GM12878 (cell line): Measurements from ENCODE around the gene KCNQ1. TPM values are rescaled to one million over a fixed set of nuclear protein-coding genes. Genes with fewer than 3 reads are reported as not detected.

Source experiments
- FOXM1 ChIP-seq: IDR thresholded peaks from 2 replicates; pipeline ENCODE4 v1.6.1; 2012; ENCODE audit warnings: low read depth, mild to moderate bottlenecking, inconsistent platforms, low read length, moderate library complexity
- SREBF1 ChIP-seq: IDR thresholded peaks from 2 replicates; pipeline ENCODE4 v1.6.1; 2012; ENCODE audit warnings: mild to moderate bottlenecking, low read length
- ZBTB4 ChIP-seq: fragments of 450-650 bp; formaldehyde crosslinking; IDR thresholded peaks from 2 replicates; pipeline ENCODE4 v1.4.0; 2022; ENCODE audit warnings: mild to moderate bottlenecking, moderate library complexity
- ZNF687 ChIP-seq: fragments of 450-650 bp; IDR thresholded peaks from 2 replicates; pipeline ENCODE4 v1.6.1; 2017; ENCODE audit warnings: mild to moderate bottlenecking, moderate library complexity
- polyA plus RNA-seq, 11 experiments: library from polyadenylated mRNA; depleted of rRNA in 4 of 11; unstranded in 6 of 11; stranded (reverse) in 5 of 11; fragments of >200 nt; fragmentation: Nextera tagmentation in 4 of 11; fragmentation: Illumina TruSeq in 1 of 11; extraction: Ambion mirVana in 4 of 11; extraction: Trizol in 1 of 11; gene quantifications; 1 replicate in 1 of 11; 2 replicates in 10 of 11; pipeline versions ENCODE4 v1.2.1 to v1.2.3, GENCODE V29; 2011 to 2016; ENCODE audit warnings: inconsistent platforms in 2 of 11, missing spikeins in 2 of 11, low read depth in 1 of 11
- total RNA-seq, 4 experiments: library from RNA; depleted of rRNA in 3 of 4; stranded (reverse); fragments of >200 nt in 3 of 4; fragmentation: Illumina TruSeq in 1 of 4; extraction: Trizol in 1 of 4; gene quantifications; 2 replicates each; pipeline versions ENCODE4 v1.2.1 to v1.2.3, GENCODE V29; 2013 to 2021

The KCNQ1 gene
- total and polyA plus RNA-seq, 10 of the 15 experiments (the other 5 are each of a cell fraction or from before 2014, with no cell fraction given) = 0.03 to 0.15 (median 0.12) TPM; not detected in 7

GRCh38 chr11:2774173-2775082, 329.6 kb downstream of the KCNQ1 start (continued):
- no peak for TF ChIP-seq ZNF687
- TF ChIP-seq SREBF1 = no peak
- no peak for TF ChIP-seq FOXM1
- TF ChIP-seq ZBTB4 (CRISPR knock-in tag) = no peak
